Measurements from ENCODE around the gene PTPRN2. TPM values are rescaled to one million over a fixed set of nuclear protein-coding genes. Genes with fewer than 3 reads are reported as not detected.

PTPRN2 gene
- total and polyA plus RNA-seq, 2 of the 13 experiments (the other 11 are each of a cell fraction or from before 2014, with no cell fraction given) = 2.5 to 24.2 TPM

DNA sequence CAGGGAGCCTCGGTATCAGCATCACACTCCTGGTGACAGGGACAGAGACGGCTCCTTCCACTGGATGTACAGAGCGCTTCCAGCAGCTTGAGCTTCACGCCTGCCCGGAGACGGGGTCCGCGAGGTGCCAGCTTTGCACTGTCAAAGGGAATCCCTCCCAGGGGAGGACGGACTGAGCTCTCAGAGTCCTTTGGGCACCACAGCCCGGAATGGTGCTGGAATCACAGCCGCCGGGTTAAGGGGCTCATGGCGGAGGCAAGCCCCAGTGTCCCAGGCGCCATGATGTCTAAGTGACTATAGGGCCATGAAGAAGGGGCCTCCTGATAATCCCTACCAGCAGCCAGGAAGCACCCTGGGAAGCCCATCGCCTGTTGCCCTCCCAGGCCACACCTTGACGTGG, 41.4 kb downstream of the PTPRN2 start:
- BruUV-seq (replicated peaks) = no TSS peak
- Histone ChIP-seq H3K36me3 (replicated peaks in 1 of 2; ENCODE audit: control insufficient read depth in 1 of 2, insufficient read depth in 2 of 2, low read length in 2 of 2) (peaks cover 1 to 11% of the 10 kb centered on the region in 2 experiments; a peak in 3 of 5 replicates), H3K4me1 (ENCODE audit: insufficient read depth, low read length) (peaks cover 22% of the 10 kb centered on the region), H3K4me3 (replicated peaks in 1 of 3; ENCODE audit: insufficient read depth in 1 of 3, low read depth in 2 of 3, low read length in 3 of 3) (no peak overlapping the region), H3K9ac (ENCODE audit: insufficient read depth, low read depth, low read length) (no peak overlapping the region), H3K4me2 (ENCODE audit: low read depth, low read length) (no peak overlapping the region), H3K27me3 (ENCODE audit: control insufficient read depth in 1 of 2, insufficient read depth in 2 of 2, low read length in 2 of 2) (no peaks in the 10 kb centered on the region), H3K27ac (ENCODE audit: extremely low read length, insufficient read depth, low read length) (no peak overlapping the region), H3K9me3 (ENCODE audit: low read length) (no peaks in the 10 kb centered on the region), H2AFZ (ENCODE audit: low read length) (no peak overlapping the region), H4K20me1 (ENCODE audit: insufficient read depth, low read length) (peaks cover 61% of the 10 kb centered on the region), H3K79me2 (ENCODE audit: insufficient read depth, low read length) (peaks cover 2% of the 10 kb centered on the region)
- intact Hi-C loops (cut with micrococcal nuclease; ENCODE audit: unreplicated experiment) (no loop called here), in situ Hi-C loops (cut with HindIII; ENCODE audit: extremely low pct_ligation_motif_present, low pct_unique_long_range_greater_than_20kb) (no loop called here)
- DNase-seq (ENCODE audit: low spot score) (no peak), ATAC-seq (no peak), FAIRE-seq (no peak)
- TF ChIP-seq HNF4A (CRISPR knock-in tag; IDR thresholded peaks at IDR 0.05) = no peak
- TF ChIP-seq, protein P1, sequence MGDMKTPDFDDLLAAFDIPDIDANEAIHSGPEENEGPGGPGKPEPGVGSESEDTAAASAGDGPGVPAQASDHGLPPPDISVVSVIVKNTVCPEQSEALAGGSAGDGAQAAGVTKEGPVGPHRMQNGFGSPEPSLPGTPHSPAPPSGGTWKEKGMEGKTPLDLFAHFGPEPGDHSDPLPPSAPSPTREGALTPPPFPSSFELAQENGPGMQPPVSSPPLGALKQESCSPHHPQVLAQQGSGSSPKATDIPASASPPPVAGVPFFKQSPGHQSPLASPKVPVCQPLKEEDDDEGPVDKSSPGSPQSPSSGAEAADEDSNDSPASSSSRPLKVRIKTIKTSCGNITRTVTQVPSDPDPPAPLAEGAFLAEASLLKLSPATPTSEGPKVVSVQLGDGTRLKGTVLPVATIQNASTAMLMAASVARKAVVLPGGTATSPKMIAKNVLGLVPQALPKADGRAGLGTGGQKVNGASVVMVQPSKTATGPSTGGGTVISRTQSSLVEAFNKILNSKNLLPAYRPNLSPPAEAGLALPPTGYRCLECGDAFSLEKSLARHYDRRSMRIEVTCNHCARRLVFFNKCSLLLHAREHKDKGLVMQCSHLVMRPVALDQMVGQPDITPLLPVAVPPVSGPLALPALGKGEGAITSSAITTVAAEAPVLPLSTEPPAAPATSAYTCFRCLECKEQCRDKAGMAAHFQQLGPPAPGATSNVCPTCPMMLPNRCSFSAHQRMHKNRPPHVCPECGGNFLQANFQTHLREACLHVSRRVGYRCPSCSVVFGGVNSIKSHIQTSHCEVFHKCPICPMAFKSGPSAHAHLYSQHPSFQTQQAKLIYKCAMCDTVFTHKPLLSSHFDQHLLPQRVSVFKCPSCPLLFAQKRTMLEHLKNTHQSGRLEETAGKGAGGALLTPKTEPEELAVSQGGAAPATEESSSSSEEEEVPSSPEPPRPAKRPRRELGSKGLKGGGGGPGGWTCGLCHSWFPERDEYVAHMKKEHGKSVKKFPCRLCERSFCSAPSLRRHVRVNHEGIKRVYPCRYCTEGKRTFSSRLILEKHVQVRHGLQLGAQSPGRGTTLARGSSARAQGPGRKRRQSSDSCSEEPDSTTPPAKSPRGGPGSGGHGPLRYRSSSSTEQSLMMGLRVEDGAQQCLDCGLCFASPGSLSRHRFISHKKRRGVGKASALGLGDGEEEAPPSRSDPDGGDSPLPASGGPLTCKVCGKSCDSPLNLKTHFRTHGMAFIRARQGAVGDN (CRISPR knock-in tag; IDR thresholded peaks at IDR 0.05) = 0 out of 2 replicates have a peak, but pooled peaks have one; percentile 5
- WGBS (ENCODE audit: low lambda C conversion rate) = 93% methylated on average over 2 of the region's 16 CpGs
- ChIA-PET CTCF (ENCODE audit: low intra/inter-chr PET ratio, low total read pairs) (no interaction called here), POLR2A (no interaction called here)

DNA sequence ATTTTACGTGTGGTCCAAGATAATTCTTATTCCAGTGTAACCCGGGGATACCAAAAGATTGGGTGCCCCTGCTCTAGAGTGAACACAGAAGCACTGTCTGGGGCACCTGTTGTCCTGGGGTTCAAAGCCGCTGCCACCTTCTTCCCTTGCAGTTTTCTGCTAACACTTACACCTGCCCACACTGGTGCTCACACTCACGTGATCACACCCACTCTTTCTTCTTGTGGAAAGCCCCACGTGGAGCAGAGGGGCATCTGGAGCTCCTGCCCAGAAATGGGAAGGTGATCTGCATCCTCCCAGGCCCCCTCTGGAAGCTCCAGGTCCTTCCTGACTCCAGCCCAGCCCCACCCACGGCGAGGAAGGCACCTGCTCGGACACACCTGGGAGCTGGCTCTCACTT, 42.9 kb downstream of the PTPRN2 start:
- no peak overlapping the region for H3K9ac ChIP-seq (ENCODE audit: insufficient read depth, low read depth, low read length)
- peaks cover 56% of the 10 kb centered on the region for H4K20me1 ChIP-seq (ENCODE audit: insufficient read depth, low read length)
- no peaks in the 10 kb centered on the region for H3K9me3 ChIP-seq (ENCODE audit: low read length)
- ATAC-seq (no peak), FAIRE-seq (no peak), DNase-seq (ENCODE audit: low spot score) (no peak)
- no peak overlapping the region for H3K4me2 ChIP-seq (ENCODE audit: low read depth, low read length)
- no TSS peak for BruUV-seq (replicated peaks)
- 81% methylated on average over 8 of the region's 8 CpGs for WGBS (ENCODE audit: low lambda C conversion rate)
- peaks cover 22% of the 10 kb centered on the region for H3K4me1 ChIP-seq (ENCODE audit: insufficient read depth, low read length)
- H3K4me3 ChIP-seq (replicated peaks in 1 of 3; ENCODE audit: insufficient read depth in 1 of 3, low read depth in 2 of 3, low read length in 3 of 3) = no peak overlapping the region
- ChIA-PET POLR2A (no interaction called here), CTCF (ENCODE audit: low intra/inter-chr PET ratio, low total read pairs) (no interaction called here)
- in situ Hi-C loops (cut with HindIII; ENCODE audit: extremely low pct_ligation_motif_present, low pct_unique_long_range_greater_than_20kb) (no loop called here), intact Hi-C loops (cut with micrococcal nuclease; ENCODE audit: unreplicated experiment) (no loop called here)
- no peak overlapping the region for H2AFZ ChIP-seq (ENCODE audit: low read length)
- H3K27me3 ChIP-seq (ENCODE audit: control insufficient read depth in 1 of 2, insufficient read depth in 2 of 2, low read length in 2 of 2) = no peaks in the 10 kb centered on the region
- peaks cover 3 to 13% of the 10 kb centered on the region in 2 experiments; a peak in 3 of 5 replicates for H3K36me3 ChIP-seq (replicated peaks in 1 of 2; ENCODE audit: control insufficient read depth in 1 of 2, insufficient read depth in 2 of 2, low read length in 2 of 2)
- peaks cover 2% of the 10 kb centered on the region for H3K79me2 ChIP-seq (ENCODE audit: insufficient read depth, low read length)
- no peak overlapping the region for H3K27ac ChIP-seq (ENCODE audit: extremely low read length, insufficient read depth, low read length)
- TF ChIP-seq ZNF235 (CRISPR knock-in tag; IDR thresholded peaks at IDR 0.05; ENCODE audit: borderline replicate concordance) = no peak
- no peak for TF ChIP-seq ZNF678 (CRISPR knock-in tag; IDR thresholded peaks at IDR 0.05)
- TF ChIP-seq PCBP1 (IDR thresholded peaks at IDR 0.05; ENCODE audit: borderline replicate concordance, low read depth, low read length) = no peak
- TF ChIP-seq, protein P2, sequence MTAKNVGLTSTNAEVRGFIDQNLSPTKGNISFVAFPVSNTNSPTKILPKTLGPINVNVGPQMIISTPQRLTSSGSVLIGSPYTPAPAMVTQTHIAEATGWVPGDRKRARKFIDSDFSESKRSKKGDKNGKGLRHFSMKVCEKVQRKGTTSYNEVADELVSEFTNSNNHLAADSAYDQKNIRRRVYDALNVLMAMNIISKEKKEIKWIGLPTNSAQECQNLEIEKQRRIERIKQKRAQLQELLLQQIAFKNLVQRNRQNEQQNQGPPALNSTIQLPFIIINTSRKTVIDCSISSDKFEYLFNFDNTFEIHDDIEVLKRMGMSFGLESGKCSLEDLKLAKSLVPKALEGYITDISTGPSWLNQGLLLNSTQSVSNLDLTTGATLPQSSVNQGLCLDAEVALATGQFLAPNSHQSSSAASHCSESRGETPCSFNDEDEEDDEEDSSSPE (CRISPR knock-in tag; IDR thresholded peaks at IDR 0.05) = no peak
- no peak for TF ChIP-seq RFX1 (IDR thresholded peaks at IDR 0.05)
- TF ChIP-seq, protein P3, sequence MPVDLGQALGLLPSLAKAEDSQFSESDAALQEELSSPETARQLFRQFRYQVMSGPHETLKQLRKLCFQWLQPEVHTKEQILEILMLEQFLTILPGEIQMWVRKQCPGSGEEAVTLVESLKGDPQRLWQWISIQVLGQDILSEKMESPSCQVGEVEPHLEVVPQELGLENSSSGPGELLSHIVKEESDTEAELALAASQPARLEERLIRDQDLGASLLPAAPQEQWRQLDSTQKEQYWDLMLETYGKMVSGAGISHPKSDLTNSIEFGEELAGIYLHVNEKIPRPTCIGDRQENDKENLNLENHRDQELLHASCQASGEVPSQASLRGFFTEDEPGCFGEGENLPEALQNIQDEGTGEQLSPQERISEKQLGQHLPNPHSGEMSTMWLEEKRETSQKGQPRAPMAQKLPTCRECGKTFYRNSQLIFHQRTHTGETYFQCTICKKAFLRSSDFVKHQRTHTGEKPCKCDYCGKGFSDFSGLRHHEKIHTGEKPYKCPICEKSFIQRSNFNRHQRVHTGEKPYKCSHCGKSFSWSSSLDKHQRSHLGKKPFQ (CRISPR knock-in tag; IDR thresholded peaks at IDR 0.05; ENCODE audit: insufficient replicate concordance) = no peak
